ENCODE measurements around the gene PSMC6. TPM values are rescaled to one million over a fixed set of nuclear protein-coding genes. Genes with fewer than 3 reads are reported as not detected.

The PSMC6 gene
- total RNA-seq, 2 experiments from 2014 or later, result 85.4 to 98.3 TPM

- DNase-seq (ENCODE audit: low spot score), result no peak
- intact Hi-C loops (cut with micrococcal nuclease; ENCODE audit: unreplicated experiment), result no loop called here
- TF ChIP-seq EZH2phosphoT487 (IDR thresholded peaks at IDR 0.05; ENCODE audit: borderline replicate concordance, low read depth, low read length), result no peak
- TF ChIP-seq, protein P1, sequence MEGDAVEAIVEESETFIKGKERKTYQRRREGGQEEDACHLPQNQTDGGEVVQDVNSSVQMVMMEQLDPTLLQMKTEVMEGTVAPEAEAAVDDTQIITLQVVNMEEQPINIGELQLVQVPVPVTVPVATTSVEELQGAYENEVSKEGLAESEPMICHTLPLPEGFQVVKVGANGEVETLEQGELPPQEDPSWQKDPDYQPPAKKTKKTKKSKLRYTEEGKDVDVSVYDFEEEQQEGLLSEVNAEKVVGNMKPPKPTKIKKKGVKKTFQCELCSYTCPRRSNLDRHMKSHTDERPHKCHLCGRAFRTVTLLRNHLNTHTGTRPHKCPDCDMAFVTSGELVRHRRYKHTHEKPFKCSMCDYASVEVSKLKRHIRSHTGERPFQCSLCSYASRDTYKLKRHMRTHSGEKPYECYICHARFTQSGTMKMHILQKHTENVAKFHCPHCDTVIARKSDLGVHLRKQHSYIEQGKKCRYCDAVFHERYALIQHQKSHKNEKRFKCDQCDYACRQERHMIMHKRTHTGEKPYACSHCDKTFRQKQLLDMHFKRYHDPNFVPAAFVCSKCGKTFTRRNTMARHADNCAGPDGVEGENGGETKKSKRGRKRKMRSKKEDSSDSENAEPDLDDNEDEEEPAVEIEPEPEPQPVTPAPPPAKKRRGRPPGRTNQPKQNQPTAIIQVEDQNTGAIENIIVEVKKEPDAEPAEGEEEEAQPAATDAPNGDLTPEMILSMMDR (conservative IDR thresholded peaks at IDR 0.05; ENCODE audit: low read length), result no peak
- CTCF ChIA-PET (ENCODE audit: unreplicated experiment), result interaction anchor here (1.3 kb wide), 1 partner anchor 79 kb away, joined by 3 read pairs; no protein-coding TSS in a partner anchor
- Histone ChIP-seq H2AFZ (ENCODE audit: low read length) (no peak overlapping the region), H3K4me3 (ENCODE audit: low read depth, low read length, poor library complexity, severe bottlenecking) (no peak overlapping the region), H3K4me1 (ENCODE audit: insufficient read depth, low read length, poor library complexity, severe bottlenecking) (peaks cover 14% of the 10 kb centered on the region), H3K4me2 (ENCODE audit: low read length) (no peak overlapping the region), H3K79me2 (ENCODE audit: insufficient read depth, low read depth, low read length) (peaks cover 39% of the 10 kb centered on the region), H3K27ac (ENCODE audit: low read depth, low read length, poor library complexity, severe bottlenecking) (no peak overlapping the region), H3K9me3 (ENCODE audit: low read length) (no peaks in the 10 kb centered on the region), H4K20me1 (ENCODE audit: insufficient read depth, low read length) (peaks cover 16% of the 10 kb centered on the region; the same call in 1 of the 2 replicates), H3K9me2 (ENCODE audit: insufficient read depth, low read length) (no peaks in the 10 kb centered on the region), H3K36me3 (ENCODE audit: insufficient read depth, low read length) (peaks cover 85% of the 10 kb centered on the region)
- no TSS peak for BruUV-seq (replicated peaks)
- POLR2A ChIA-PET, result interaction anchor here (0.8 to 1.6 kb wide), 6 partner anchors 12 to 32 kb away, joined by 3 to 6 read pairs (median 4); no protein-coding TSS in a partner anchor
These were observed 4.7 kb downstream of the PSMC6 start for GRCh38 chr14:52711666-52712065.

DNA sequence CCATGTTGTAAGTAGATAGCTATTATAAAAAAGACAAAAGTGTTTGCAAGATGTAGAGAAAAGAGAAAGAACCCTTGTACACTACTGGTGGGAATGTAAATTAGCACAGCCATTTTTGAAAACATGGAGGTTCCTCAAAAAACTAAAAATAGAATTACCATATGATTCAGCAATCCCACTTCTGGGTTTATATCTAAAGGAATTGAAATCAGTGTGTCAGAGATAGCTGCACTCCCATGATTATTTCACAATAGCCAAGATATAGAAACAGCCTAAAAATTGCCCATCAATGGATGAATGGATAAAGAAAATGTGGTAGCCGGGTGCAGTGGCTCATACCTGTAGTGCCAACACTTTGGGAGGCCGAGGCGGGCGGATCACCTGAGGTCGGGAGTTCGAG is 9.2 kb downstream of the PSMC6 start:
- ChIA-PET CTCF (ENCODE audit: unreplicated experiment) (no interaction called here), POLR2A (interaction anchor here (0.8 to 0.9 kb wide), 2 partner anchors 74 to 883 kb away, joined by 3 read pairs; no protein-coding TSS in a partner anchor)

More for the DNA sequence above, 9.2 kb downstream of the PSMC6 start:
- Histone ChIP-seq H3K36me3 (ENCODE audit: insufficient read depth, low read length) (peaks cover 97% of the 10 kb centered on the region), H3K4me3 (ENCODE audit: low read depth, low read length, poor library complexity, severe bottlenecking) (no peak overlapping the region), H2AFZ (ENCODE audit: low read length) (no peak overlapping the region), H3K27ac (ENCODE audit: low read depth, low read length, poor library complexity, severe bottlenecking) (no peak overlapping the region), H3K4me2 (ENCODE audit: low read length) (no peak overlapping the region), H3K9me2 (ENCODE audit: insufficient read depth, low read length) (no peaks in the 10 kb centered on the region), H3K4me1 (ENCODE audit: insufficient read depth, low read length, poor library complexity, severe bottlenecking) (no peaks in the 10 kb centered on the region), H3K9me3 (ENCODE audit: low read length) (no peaks in the 10 kb centered on the region), H3K79me2 (ENCODE audit: insufficient read depth, low read depth, low read length) (peaks cover 9% of the 10 kb centered on the region; the same call in 1 of the 2 replicates), H4K20me1 (ENCODE audit: insufficient read depth, low read length) (no peaks in the 10 kb centered on the region)
- TF ChIP-seq, protein P1 (conservative IDR thresholded peaks at IDR 0.05; ENCODE audit: low read length), result no peak
- TF ChIP-seq EZH2phosphoT487 (IDR thresholded peaks at IDR 0.05; ENCODE audit: borderline replicate concordance, low read depth, low read length), result no peak
- intact Hi-C loops (cut with micrococcal nuclease; ENCODE audit: unreplicated experiment), result no loop called here
- no peak for DNase-seq (ENCODE audit: low spot score)
- no TSS peak for BruUV-seq (replicated peaks)
